PC-3 (cell line): ENCODE data around the gene PSMF1. TPM values are rescaled to one million over a fixed set of nuclear protein-coding genes. Genes with fewer than 3 reads are reported as not detected.

ENCODE experiments used
- ATAC-seq: fragments of 200-7000 bp; cut with Tn5 transposase; 2 replicates; pipeline ENCODE4 v1.9.1; 2020; ENCODE audit warnings: mild to moderate bottlenecking, moderate library complexity
- BruUV-seq: library from RNA; stranded (reverse); fragments of 400-500 nt; replicated peaks from 2 replicates; lab custom pipeline; 2021; lab: Mats Ljungman, UMichigan
- CTCF ChIA-PET: fragments of 300-600 bp; sonication (Branson Sonifier 250); formaldehyde crosslinking; loops from one replicate; lab custom pipeline; 2022; ENCODE audit warnings: antibody characterized with exemption; lab: Charles Lee
- POLR2A ChIA-PET: fragments of 300-600 bp; sonication (Branson Sonifier 250); formaldehyde crosslinking; loops from one replicate; lab custom pipeline; 2022; ENCODE audit warnings: antibody characterized with exemption; ENCODE audit not compliant: unreplicated experiment; lab: Charles Lee
- DNase-seq: peaks from one replicate; pipeline ENCODE4 v3.0.0-alpha.2; 2015
- H2AFZ ChIP-seq: fragments of 300-600 bp; sonication (generic); 2 replicates; pipeline ENCODE4 v1.6.0; 2016; ENCODE audit warnings: antibody characterized with exemption, low read length
- H3F3A ChIP-seq: fragments of 300-600 bp; sonication (generic); one replicate; pipeline ENCODE4 v1.6.0; 2017; ENCODE audit warnings: antibody characterized with exemption, low read length, control low read depth, mild to moderate bottlenecking; ENCODE audit not compliant: unreplicated experiment
- H3K27ac ChIP-seq: fragments of 300-600 bp; sonication (generic); 2 replicates; pipeline ENCODE4 v1.5.1; 2016; ENCODE audit warnings: mild to moderate bottlenecking, low read length
- H3K27me3 ChIP-seq: fragments of 300-600 bp; sonication (generic); 2 replicates; pipeline ENCODE4 v1.6.1; 2016; ENCODE audit warnings: low read length, mixed read lengths
- H3K36me3 ChIP-seq: fragments of 300-600 bp; sonication (generic); 2 replicates; pipeline ENCODE4 v1.6.1; 2016; ENCODE audit warnings: low read depth, mixed run types, low read length, mixed read lengths
- H3K4me1 ChIP-seq: fragments of 300-600 bp; sonication (generic); 2 replicates; pipeline ENCODE4 v1.5.1; 2016; ENCODE audit warnings: low read length; ENCODE audit not compliant: insufficient read depth
- H3K4me2 ChIP-seq: fragments of 300-600 bp; sonication (generic); 2 replicates; pipeline ENCODE4 v1.6.0; 2016; ENCODE audit warnings: low read length
- H3K4me3 ChIP-seq: fragments of 300-600 bp; sonication (generic); 2 replicates; pipeline ENCODE4 v1.5.1; 2016; ENCODE audit warnings: mild to moderate bottlenecking, low read length, mixed read lengths
- H3K79me2 ChIP-seq: fragments of 300-600 bp; sonication (generic); 2 replicates; pipeline ENCODE4 v1.6.1; 2017; ENCODE audit warnings: low read length, mixed read lengths
- H3K9ac ChIP-seq: fragments of 300-600 bp; sonication (generic); 2 replicates; pipeline ENCODE4 v1.6.0; 2016; ENCODE audit warnings: mild to moderate bottlenecking, low read length
- H3K9me2 ChIP-seq: fragments of 300-600 bp; sonication (generic); replicated peaks from 2 replicates; pipeline ENCODE4 v1.6.1; 2016; ENCODE audit warnings: mixed run types, low read length, mixed read lengths
- H3K9me3 ChIP-seq: fragments of 300-600 bp; sonication (generic); 2 replicates; pipeline ENCODE4 v1.6.1; 2016; ENCODE audit warnings: low read length, mixed read lengths
- H4K20me1 ChIP-seq: fragments of 300-600 bp; sonication (generic); 2 replicates; pipeline ENCODE4 v1.6.1; 2016; ENCODE audit warnings: low read length, mixed read lengths
- CTCF ChIP-seq: fragments of 300-600 bp; sonication (generic); conservative IDR thresholded peaks from 2 replicates; pipeline ENCODE4 v1.5.1; 2017; ENCODE audit warnings: antibody characterized with exemption, low read depth, mild to moderate bottlenecking, low read length
- EZH2 ChIP-seq: fragments of 300-600 bp; sonication (generic); IDR thresholded peaks from one replicate; pipeline ENCODE4 v1.6.1; 2017; ENCODE audit warnings: antibody characterized with exemption, mild to moderate bottlenecking, low read length; ENCODE audit not compliant: unreplicated experiment
- EZH2phosphoT487 ChIP-seq: fragments of 300-600 bp; sonication (generic); IDR thresholded peaks from 2 replicates; pipeline ENCODE4 v1.6.1; 2018; ENCODE audit warnings: mild to moderate bottlenecking, antibody characterized with exemption, low read length, borderline replicate concordance
- intact Hi-C: fragments of 100-400 bp; cut with micrococcal nuclease; formaldehyde crosslinking; loops from 2 replicates; pipeline ENCODE4 v1.9.0; 2023
- total RNA-seq: library from RNA; depleted of rRNA; stranded (reverse); fragments of >200 nt; gene quantifications from 2 replicates; pipeline ENCODE4 v1.2.3, GENCODE V29; 2014

PSMF1 gene
- total RNA-seq, 1 experiment from 2014 or later: 60.8 TPM

GRCh38 chr20:1130058-1130694 lies 11.8 kb downstream of the PSMF1 start:
- no peaks in the 10 kb centered on the region for H3F3A ChIP-seq
- H3K27ac ChIP-seq: no peak overlapping the region
- no peak overlapping the region for H2AFZ ChIP-seq
- ChIA-PET CTCF (interaction anchor here (0.5 kb wide), 1 partner anchor 83 kb away, joined by 3 read pairs; no protein-coding TSS in a partner anchor), POLR2A (no interaction called here)
- no peaks in the 10 kb centered on the region for H3K9me3 ChIP-seq
- H3K36me3 ChIP-seq: peaks cover 85% of the 10 kb centered on the region
- ATAC-seq (no peak), DNase-seq (no peak)
- intact Hi-C loops: no loop called here
- H3K4me3 ChIP-seq: no peak overlapping the region
- TF ChIP-seq EZH2: no peak
- no peak for TF ChIP-seq EZH2phosphoT487
- TF ChIP-seq CTCF: no peak
- no peak overlapping the region for H3K9ac ChIP-seq
- H3K4me1 ChIP-seq: 0 out of 2 replicates have a peak, but pooled peaks cover 5% of the 10 kb centered on the region
- no peaks in the 10 kb centered on the region for H3K27me3 ChIP-seq
- H3K79me2 ChIP-seq: peaks cover 57% of the 10 kb centered on the region
- no peak overlapping the region for H3K4me2 ChIP-seq
- H3K9me2 ChIP-seq: no peaks in the 10 kb centered on the region
- peaks cover 19% of the 10 kb centered on the region for H4K20me1 ChIP-seq
- no TSS peak for BruUV-seq

DNA sequence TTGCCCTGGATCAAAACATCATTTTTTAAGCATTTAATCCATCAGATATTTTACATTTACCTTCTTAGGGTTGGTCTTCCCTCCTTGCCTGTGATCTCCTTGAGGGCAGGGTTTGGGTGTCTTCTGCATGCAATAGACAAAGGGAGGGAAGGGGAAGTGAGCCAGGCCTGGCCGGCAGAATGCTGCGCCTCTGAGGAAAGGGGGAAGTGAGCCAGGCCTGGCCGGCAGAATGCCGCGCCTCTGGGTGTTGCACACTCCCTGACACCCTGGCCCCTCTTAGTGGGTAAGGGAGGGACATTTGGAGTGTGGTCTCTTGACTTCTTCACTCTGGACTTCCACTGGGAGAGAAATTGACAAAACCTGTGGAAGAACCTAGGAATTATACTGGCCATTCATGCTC lies 12.4 kb downstream of the PSMF1 start:
- intact Hi-C loops: no loop called here
- Histone ChIP-seq H3K4me1 (0 out of 2 replicates have a peak, but pooled peaks cover 5% of the 10 kb centered on the region), H3K27me3 (no peaks in the 10 kb centered on the region), H3K9me3 (no peaks in the 10 kb centered on the region), H3F3A (no peaks in the 10 kb centered on the region), H3K9me2 (no peaks in the 10 kb centered on the region), H3K79me2 (peaks cover 52% of the 10 kb centered on the region), H3K9ac (no peak overlapping the region), H3K4me2 (no peak overlapping the region), H4K20me1 (peaks cover 19% of the 10 kb centered on the region), H3K36me3 (peaks cover 85% of the 10 kb centered on the region), H3K27ac (no peak overlapping the region), H2AFZ (no peak overlapping the region), H3K4me3 (no peak overlapping the region)
- no TSS peak for BruUV-seq
- ATAC-seq (no peak), DNase-seq (no peak)
- ChIA-PET POLR2A (no interaction called here), CTCF (no interaction called here)
- TF ChIP-seq EZH2phosphoT487 (no peak), EZH2 (no peak)

DNA sequence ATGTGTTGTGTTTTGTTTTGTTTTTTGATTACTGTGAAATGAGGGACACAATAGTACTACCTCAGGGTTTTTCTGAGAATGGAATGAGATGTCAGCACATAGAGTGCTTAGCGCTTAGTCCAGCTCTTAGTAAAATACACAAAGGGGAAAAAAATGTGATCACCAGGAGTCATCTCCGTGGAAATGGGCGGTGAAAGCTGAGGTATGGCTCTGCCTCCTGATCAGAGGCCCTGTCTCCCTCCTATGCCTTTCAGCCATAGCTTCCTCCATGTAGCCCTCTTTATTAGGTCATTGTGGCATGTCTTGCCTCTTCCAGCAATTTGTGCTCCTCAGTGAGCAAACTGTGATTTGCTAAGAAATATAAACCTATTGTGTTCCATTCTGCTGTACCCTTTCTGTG lies 13.0 kb downstream of the PSMF1 start:
- no peak for TF ChIP-seq EZH2phosphoT487
- TF ChIP-seq EZH2: no peak
- no TSS peak for BruUV-seq
- no peak for ATAC-seq
- DNase-seq: no peak
- Histone ChIP-seq H3K79me2 (peaks cover 49% of the 10 kb centered on the region), H4K20me1 (peaks cover 19% of the 10 kb centered on the region), H3K27ac (no peak overlapping the region), H3K4me3 (no peak overlapping the region), H3K9ac (no peak overlapping the region), H3K9me2 (no peaks in the 10 kb centered on the region), H3K4me2 (no peak overlapping the region), H2AFZ (no peak overlapping the region), H3K4me1 (0 out of 2 replicates have a peak, but pooled peaks cover 5% of the 10 kb centered on the region), H3K9me3 (no peaks in the 10 kb centered on the region), H3K36me3 (peaks cover 85% of the 10 kb centered on the region), H3K27me3 (no peaks in the 10 kb centered on the region), H3F3A (no peaks in the 10 kb centered on the region)
- intact Hi-C loops: no loop called here
- ChIA-PET CTCF (no interaction called here), POLR2A (no interaction called here)
